WTC11 (cell line): ENCODE measurements around the gene GPR68.

Source experiments
- SMAD3 ChIP-seq: sonication (generic); formaldehyde crosslinking; IDR thresholded peaks from 2 replicates; pipeline ENCODE4 v1.8.0; 2022; ENCODE audit warnings: missing genetic modification reagents, mild to moderate bottlenecking, borderline replicate concordance
- TF ChIP-seq, protein P1 (sequence below): fragments of 200-600 bp; IDR thresholded peaks from 2 replicates; pipeline ENCODE4 v1.8.0; 2022; ENCODE audit warnings: antibody characterized with exemption

DNA sequence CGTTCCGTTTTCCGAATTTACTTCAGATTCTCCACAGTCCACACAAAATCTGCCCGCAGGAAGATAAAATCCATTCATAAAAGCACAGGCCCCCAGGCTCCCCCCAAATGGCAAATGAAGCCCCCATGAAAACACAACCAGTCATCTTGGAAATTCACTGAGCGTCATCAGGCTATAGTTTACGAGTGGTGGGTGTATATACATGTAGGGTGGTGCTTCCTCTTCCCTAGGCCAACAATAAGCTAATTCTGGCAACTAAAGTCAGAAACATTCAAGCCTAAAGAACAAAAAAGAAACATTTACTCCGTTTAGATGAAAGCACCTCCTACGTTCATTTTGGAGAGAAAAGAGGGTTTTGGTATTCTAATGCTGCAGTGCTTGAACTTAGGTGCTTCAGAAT lies 5.8 kb downstream of the GPR68 start:
- TF ChIP-seq, protein P1, sequence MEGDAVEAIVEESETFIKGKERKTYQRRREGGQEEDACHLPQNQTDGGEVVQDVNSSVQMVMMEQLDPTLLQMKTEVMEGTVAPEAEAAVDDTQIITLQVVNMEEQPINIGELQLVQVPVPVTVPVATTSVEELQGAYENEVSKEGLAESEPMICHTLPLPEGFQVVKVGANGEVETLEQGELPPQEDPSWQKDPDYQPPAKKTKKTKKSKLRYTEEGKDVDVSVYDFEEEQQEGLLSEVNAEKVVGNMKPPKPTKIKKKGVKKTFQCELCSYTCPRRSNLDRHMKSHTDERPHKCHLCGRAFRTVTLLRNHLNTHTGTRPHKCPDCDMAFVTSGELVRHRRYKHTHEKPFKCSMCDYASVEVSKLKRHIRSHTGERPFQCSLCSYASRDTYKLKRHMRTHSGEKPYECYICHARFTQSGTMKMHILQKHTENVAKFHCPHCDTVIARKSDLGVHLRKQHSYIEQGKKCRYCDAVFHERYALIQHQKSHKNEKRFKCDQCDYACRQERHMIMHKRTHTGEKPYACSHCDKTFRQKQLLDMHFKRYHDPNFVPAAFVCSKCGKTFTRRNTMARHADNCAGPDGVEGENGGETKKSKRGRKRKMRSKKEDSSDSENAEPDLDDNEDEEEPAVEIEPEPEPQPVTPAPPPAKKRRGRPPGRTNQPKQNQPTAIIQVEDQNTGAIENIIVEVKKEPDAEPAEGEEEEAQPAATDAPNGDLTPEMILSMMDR, result no peak
- TF ChIP-seq SMAD3 (CRISPR knock-in tag), result no peak
